ENCODE results near the gene ZBTB16.

GRCh38 chr11:114273071-114273470, 213.6 kb downstream of the ZBTB16 start:
- TF ChIP-seq CTCF (IDR thresholded peaks at IDR 0.05; ENCODE audit: poor library complexity, severe bottlenecking) (no peak), TAF1 (IDR thresholded peaks at IDR 0.05; ENCODE audit: low read depth) (no peak), EZH2 (IDR thresholded peaks at IDR 0.05; ENCODE audit: borderline replicate concordance, insufficient read depth, low read length, poor library complexity, severe bottlenecking) (no peak), RAD21 (conservative IDR thresholded peaks at IDR 0.05) (no peak), POLR2AphosphoS5 (IDR thresholded peaks at IDR 0.05) (no peak), MXI1 (conservative IDR thresholded peaks at IDR 0.05; ENCODE audit: poor library complexity, severe bottlenecking) (no peak), SMC3 (conservative IDR thresholded peaks at IDR 0.05; ENCODE audit: poor library complexity) (no peak), EP300 (conservative IDR thresholded peaks at IDR 0.05; ENCODE audit: poor library complexity, severe bottlenecking) (no peak)
- TF ChIP-seq, protein P1, sequence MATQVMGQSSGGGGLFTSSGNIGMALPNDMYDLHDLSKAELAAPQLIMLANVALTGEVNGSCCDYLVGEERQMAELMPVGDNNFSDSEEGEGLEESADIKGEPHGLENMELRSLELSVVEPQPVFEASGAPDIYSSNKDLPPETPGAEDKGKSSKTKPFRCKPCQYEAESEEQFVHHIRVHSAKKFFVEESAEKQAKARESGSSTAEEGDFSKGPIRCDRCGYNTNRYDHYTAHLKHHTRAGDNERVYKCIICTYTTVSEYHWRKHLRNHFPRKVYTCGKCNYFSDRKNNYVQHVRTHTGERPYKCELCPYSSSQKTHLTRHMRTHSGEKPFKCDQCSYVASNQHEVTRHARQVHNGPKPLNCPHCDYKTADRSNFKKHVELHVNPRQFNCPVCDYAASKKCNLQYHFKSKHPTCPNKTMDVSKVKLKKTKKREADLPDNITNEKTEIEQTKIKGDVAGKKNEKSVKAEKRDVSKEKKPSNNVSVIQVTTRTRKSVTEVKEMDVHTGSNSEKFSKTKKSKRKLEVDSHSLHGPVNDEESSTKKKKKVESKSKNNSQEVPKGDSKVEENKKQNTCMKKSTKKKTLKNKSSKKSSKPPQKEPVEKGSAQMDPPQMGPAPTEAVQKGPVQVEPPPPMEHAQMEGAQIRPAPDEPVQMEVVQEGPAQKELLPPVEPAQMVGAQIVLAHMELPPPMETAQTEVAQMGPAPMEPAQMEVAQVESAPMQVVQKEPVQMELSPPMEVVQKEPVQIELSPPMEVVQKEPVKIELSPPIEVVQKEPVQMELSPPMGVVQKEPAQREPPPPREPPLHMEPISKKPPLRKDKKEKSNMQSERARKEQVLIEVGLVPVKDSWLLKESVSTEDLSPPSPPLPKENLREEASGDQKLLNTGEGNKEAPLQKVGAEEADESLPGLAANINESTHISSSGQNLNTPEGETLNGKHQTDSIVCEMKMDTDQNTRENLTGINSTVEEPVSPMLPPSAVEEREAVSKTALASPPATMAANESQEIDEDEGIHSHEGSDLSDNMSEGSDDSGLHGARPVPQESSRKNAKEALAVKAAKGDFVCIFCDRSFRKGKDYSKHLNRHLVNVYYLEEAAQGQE (IDR thresholded peaks at IDR 0.05; ENCODE audit: borderline replicate concordance): no peak
